Colonic mucosa (tissue), 4 donors: ENCODE data around the gene NEU2. TPM values are rescaled to one million over a fixed set of nuclear protein-coding genes. Genes with fewer than 3 reads are reported as not detected.

Source experiments
- DNase-seq: peaks from one replicate; pipeline ENCODE4 v3.0.0-alpha.2; 2020
- H3K27ac ChIP-seq: fragments of 200-600 bp; one replicate; pipeline ENCODE4 v1.8.0; 2021
- H3K27me3 ChIP-seq: fragments of 200-600 bp; one replicate; pipeline ENCODE4 v1.8.0; 2021
- H3K36me3 ChIP-seq: fragments of 200-600 bp; one replicate; pipeline ENCODE4 v1.8.0; 2021
- H3K4me1 ChIP-seq: fragments of 200-600 bp; one replicate; pipeline ENCODE4 v1.8.0; 2021; ENCODE audit warnings: mild to moderate bottlenecking
- H3K4me3 ChIP-seq: fragments of 200-600 bp; one replicate; pipeline ENCODE4 v1.8.0; 2021
- H3K9ac ChIP-seq, 2 donors: one replicate each; pipeline ENCODE4 v1.7.0; 2013; ENCODE audit warnings: control low read depth in 2 of 2, low read depth in 2 of 2, low read length in 2 of 2
- H3K9me3 ChIP-seq: fragments of 200-600 bp; one replicate; pipeline ENCODE4 v1.8.0; 2021
- intact Hi-C: fragments of 100-400 bp; cut with DNase I; formaldehyde crosslinking; loops from one replicate; pipeline ENCODE4 v1.14.1; 2022
- total RNA-seq, 2 donors: library from RNA; stranded (reverse); fragmentation: NEBNext Ultra II Directional in 1 of 2; extraction: Animal tissue kit (Norgen Biotek cat#: 25700) in 1 of 2; gene quantifications; one replicate each; pipeline ENCODE4 v1.2.1, GENCODE V29; 2021
- TF ChIP-seq, protein P1 (sequence below): fragments of 200-600 bp; IDR thresholded peaks from one replicate; pipeline ENCODE4 v1.8.0; 2022; ENCODE audit warnings: antibody characterized with exemption, mild to moderate bottlenecking
- donor health status: healthy.
- donor health status: DM: no; HTN: no; CAD: no.
- donor health status: DM: no; HTN: no; CAD: no.

Gene NEU2
- total RNA-seq, 2 donors from 2014 or later: not detected

DNA sequence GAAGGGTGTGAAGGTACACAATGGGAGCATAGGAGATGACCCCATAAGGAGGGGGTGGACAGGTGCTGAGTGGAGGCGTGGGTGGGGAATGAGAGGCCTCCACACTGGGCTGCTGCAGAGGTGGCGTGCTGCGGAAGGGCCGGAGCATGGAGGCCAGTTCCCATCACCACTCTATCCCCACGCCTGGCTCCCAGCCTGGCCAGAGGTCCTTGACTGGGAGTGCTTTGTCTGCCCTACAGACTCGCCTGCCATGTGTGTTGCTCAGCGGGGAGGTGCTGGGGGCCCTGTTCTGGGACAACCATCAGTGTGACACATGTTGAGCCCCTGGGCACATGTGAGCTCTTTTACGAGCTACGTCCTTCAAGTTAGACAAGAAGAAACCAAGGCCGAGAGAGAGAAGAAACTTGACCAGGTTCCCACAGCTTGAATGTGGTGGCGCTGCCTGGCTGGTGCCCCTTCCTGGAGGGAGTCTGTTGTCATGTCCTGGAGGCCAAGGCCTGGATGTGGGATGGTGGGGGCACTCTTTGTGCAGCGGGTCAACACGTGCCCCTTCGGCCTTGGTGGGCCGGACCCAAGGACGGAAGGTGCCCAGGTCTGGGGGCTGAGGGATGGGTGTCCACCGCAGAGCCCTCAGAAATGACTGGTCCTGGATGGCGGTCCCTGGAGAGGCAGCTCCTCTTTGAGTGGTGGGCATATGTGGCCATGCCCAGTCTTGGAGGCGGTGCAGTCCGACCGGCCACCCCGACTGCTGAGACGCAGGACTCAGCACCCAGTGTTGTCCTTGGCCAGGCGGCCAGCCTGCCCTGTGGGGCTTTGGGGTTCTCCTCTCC is 26.5 kb downstream of the NEU2 start:
- H3K9ac ChIP-seq: peak overlapping the region in 1 of 2 donors; percentile 7
- intact Hi-C loops: loop anchor here (5.0 kb wide), 1 partner anchor 207 kb away; no protein-coding TSS in a partner anchor
- H3K4me1 ChIP-seq: peaks cover 3% of the 10 kb centered on the region
- TF ChIP-seq, protein P1, sequence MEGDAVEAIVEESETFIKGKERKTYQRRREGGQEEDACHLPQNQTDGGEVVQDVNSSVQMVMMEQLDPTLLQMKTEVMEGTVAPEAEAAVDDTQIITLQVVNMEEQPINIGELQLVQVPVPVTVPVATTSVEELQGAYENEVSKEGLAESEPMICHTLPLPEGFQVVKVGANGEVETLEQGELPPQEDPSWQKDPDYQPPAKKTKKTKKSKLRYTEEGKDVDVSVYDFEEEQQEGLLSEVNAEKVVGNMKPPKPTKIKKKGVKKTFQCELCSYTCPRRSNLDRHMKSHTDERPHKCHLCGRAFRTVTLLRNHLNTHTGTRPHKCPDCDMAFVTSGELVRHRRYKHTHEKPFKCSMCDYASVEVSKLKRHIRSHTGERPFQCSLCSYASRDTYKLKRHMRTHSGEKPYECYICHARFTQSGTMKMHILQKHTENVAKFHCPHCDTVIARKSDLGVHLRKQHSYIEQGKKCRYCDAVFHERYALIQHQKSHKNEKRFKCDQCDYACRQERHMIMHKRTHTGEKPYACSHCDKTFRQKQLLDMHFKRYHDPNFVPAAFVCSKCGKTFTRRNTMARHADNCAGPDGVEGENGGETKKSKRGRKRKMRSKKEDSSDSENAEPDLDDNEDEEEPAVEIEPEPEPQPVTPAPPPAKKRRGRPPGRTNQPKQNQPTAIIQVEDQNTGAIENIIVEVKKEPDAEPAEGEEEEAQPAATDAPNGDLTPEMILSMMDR: no peak
- H3K4me3 ChIP-seq: no peak overlapping the region
- no peak overlapping the region for H3K27ac ChIP-seq
- no peak for DNase-seq
- no peaks in the 10 kb centered on the region for H3K9me3 ChIP-seq
- H3K36me3 ChIP-seq: no peaks in the 10 kb centered on the region
- H3K27me3 ChIP-seq: no peaks in the 10 kb centered on the region

DNA sequence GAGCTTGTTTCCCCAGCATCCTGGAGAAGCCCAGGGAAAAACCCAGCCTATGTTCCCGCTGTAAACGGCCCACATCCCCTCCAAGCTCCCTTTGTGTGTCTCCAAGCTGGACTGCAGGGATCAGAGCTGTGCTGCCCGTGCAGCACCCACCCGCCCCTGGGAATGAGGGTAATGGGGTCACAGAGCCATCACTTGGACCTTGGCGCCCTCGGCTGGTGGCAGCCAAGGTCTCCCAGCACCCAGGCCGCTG is 27.0 kb downstream of the NEU2 start:
- H3K27ac ChIP-seq: peak overlapping the region; percentile 64
- no peaks in the 10 kb centered on the region for H3K27me3 ChIP-seq
- H3K4me3 ChIP-seq: no peak overlapping the region
- no peak for DNase-seq
- TF ChIP-seq, protein P1: no peak
- intact Hi-C loops: loop anchor here (5.0 kb wide), 1 partner anchor 207 kb away; no protein-coding TSS in a partner anchor
- no peaks in the 10 kb centered on the region for H3K9me3 ChIP-seq
- H3K9ac ChIP-seq: peak overlapping the region; percentile 54 to 65
- peaks cover 5% of the 10 kb centered on the region for H3K4me1 ChIP-seq
- H3K36me3 ChIP-seq: no peaks in the 10 kb centered on the region

DNA sequence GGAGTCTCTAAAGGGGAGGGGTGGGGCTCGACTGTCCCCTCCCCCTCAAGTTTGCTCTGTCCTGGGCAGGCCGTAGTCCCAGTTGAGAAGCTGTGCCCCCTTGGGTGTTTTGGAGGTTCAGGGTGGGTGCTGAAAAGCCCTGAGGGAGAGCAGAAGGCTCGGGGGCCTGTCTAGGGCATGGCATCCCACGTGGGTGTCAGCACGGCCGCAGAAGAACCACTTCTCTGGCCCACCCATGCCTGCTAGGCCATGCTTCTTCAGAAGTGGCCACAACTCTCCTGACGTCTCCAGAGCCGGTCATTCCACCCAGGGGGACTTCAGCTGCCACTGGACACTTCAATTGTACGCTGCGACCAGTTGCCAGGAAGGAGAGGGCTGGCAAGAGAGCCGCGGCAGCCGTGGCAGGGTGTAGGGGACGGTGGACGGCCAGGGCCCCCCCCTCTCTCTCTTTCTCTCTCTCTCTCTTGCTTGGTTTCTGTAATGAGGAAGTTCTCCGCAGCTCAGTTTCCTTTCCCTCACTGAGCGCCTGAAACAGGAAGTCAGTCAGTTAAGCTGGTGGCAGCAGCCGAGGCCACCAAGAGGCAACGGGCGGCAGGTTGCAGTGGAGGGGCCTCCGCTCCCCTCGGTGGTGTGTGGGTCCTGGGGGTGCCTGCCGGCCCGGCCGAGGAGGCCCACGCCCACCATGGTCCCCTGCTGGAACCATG is 27.5 kb downstream of the NEU2 start, which contains the start of gene INPP5D:
Gene INPP5D, plus strand, starts transcription at position 546 of the 704 bp plus-strand sequence. Its CDS starts 137 bp downstream, at position 683.
- peak; percentile 53 for DNase-seq
- intact Hi-C loops: loop anchor here (5.0 kb wide), 1 partner anchor 208 kb away; no protein-coding TSS in a partner anchor
- Histone ChIP-seq H3K9ac (peak within 1 kb of the TSS; percentile 54 to 65), H3K4me1 (peaks cover 5% of the 10 kb centered on the region), H3K36me3 (no peaks in the 10 kb centered on the region), H3K4me3 (peak within 1 kb of the TSS; percentile 40), H3K9me3 (no peaks in the 10 kb centered on the region), H3K27ac (peak within 1 kb of the TSS; percentile 64), H3K27me3 (no peaks in the 10 kb centered on the region)
- TF ChIP-seq, protein P1: no peak

DNA sequence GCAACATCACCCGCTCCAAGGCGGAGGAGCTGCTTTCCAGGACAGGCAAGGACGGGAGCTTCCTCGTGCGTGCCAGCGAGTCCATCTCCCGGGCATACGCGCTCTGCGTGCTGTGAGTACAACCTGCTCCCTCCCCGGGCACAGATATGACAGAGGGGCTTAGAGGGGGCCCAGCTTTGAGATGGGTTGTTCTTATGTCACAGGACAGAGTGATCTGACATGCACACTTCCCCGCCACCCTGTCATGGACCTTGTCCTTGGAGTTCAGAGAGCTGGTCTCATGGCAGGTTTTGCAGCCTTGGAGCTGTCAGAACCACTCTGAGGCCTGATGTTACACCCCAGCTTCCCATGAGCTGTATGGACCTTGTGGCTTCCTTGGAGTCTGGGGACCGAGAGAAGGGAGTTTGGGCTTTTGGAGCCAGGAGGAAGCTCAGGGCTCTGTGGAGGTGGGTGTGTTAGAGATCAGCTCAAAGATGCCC is 28.1 kb downstream of the NEU2 start:
- peak overlapping the region; percentile 64 for H3K27ac ChIP-seq
- no peaks in the 10 kb centered on the region for H3K9me3 ChIP-seq
- H3K27me3 ChIP-seq: no peaks in the 10 kb centered on the region
- DNase-seq: no peak
- H3K4me1 ChIP-seq: peaks cover 5% of the 10 kb centered on the region
- H3K9ac ChIP-seq: peak overlapping the region; percentile 54 to 65
- no peaks in the 10 kb centered on the region for H3K36me3 ChIP-seq
- TF ChIP-seq, protein P1: no peak
- intact Hi-C loops: no loop called here
- peak overlapping the region; percentile 40 for H3K4me3 ChIP-seq

DNA sequence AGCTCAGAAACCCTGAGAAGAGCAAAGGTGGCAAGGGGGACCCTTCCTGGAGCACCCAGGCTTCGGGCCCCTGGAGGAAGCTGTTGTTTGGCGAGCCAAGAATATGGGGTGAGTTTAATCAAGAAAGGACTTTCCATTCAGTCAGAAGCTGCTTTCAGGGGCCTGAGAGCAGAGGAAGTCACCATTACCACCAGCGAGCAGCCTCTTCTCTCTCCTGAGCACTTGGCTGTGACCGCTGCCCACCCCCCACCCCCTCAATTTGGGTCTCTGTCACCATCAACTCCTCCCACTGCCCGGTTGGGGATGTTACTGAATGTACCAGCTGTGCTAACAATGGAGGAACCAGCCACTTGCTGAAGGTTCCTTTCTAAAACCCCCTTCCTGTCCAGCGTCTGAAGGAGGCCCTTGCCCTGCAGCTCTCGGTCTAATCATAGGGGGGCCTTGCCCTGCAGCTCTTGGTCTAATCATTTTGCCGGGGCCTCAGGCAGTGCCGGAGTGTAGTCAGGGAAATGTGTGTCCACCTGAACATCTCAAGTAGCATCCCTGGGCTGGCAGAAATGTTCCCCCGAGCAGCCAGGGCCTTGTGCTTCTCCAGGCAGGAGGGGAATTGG is 28.6 kb downstream of the NEU2 start:
- Histone ChIP-seq H3K4me3 (peak overlapping the region; percentile 40), H3K27me3 (no peaks in the 10 kb centered on the region), H3K9ac (peak overlapping the region; percentile 54 to 65), H3K36me3 (no peaks in the 10 kb centered on the region), H3K4me1 (peaks cover 5% of the 10 kb centered on the region), H3K27ac (peak overlapping the region; percentile 64), H3K9me3 (no peaks in the 10 kb centered on the region)
- intact Hi-C loops: no loop called here
- TF ChIP-seq, protein P1: no peak
- no peak for DNase-seq
